Right renal cortex interstitium (tissue), 3 donors: ENCODE data around the gene HCN1. TPM values are rescaled to one million over a fixed set of nuclear protein-coding genes. Genes with fewer than 3 reads are reported as not detected.
"Not testable (repeated sequence)": the region's sequence is repeated elsewhere in the genome, so short reads cannot be mapped to it uniquely, and the experiment has no call there.

Source experiments
- DNase-seq, 3 donors: peaks; one replicate each; pipeline ENCODE4 v3.0.0-alpha.2; 2013; ENCODE audit warnings: low read depth in 3 of 3, low spot score in 2 of 3
- polyA plus RNA-seq, 3 donors: library from polyadenylated mRNA; unstranded; fragments of 120-200 nt; gene quantifications; one replicate each; pipeline ENCODE4 v1.2.1, GENCODE V29; 2013; ENCODE audit not compliant: insufficient read length in 3 of 3

Gene HCN1
- polyA plus RNA-seq, 3 donors: 0.04 TPM; not detected in 2

DNA sequence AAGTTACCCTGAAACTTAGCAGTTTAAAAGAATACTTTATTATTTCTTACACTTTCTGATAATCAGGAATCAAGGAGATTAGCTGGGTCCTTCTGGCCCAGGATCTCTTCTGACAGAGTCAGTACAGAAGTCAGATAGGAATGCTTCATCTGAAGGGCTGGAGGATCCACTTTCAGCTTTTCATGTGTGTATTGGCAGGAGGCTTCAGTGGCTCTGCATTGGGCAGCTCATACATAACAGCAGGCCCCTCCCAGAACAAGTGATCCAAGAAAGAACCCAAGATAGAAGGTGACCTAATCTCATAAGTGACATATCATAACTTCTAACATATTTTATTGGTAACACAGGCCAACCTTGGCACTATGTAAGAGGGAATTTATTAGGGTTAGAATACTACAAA lies 258.4 kb downstream of the HCN1 start:
- no peak for DNase-seq

DNA sequence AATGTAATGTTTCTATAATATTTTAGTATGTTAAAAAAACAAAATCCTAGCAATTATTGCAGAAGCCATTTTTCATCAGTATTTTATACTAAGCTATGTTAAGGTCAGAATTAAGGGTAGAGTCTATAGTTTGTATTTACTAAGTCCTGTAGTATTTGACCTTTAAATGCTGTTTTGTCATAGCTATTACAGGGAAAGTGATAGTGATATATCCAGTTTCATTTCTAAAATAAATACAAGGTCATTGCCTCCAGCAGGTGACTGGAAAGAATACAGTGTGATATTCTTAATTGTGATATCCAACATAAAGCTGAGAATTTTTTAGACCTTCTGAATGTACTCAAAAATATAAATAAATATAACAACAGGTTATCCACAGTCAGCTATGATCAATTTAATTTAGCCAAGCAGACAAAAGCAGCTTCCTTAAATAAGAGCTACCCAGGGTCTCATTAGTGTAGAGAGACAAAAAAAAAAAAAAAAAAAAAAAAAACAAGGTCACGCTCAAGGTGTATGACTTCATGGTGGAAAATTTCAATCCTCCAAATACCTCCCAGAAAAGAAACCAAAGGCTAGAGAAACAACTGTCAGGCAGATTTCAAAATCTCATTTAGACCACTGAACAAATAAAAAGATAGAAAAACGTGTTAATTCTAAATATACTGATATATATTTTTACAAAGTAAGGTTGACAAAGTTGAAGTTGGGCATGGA lies 278.7 kb downstream of the HCN1 start:
- no peak for DNase-seq

DNA sequence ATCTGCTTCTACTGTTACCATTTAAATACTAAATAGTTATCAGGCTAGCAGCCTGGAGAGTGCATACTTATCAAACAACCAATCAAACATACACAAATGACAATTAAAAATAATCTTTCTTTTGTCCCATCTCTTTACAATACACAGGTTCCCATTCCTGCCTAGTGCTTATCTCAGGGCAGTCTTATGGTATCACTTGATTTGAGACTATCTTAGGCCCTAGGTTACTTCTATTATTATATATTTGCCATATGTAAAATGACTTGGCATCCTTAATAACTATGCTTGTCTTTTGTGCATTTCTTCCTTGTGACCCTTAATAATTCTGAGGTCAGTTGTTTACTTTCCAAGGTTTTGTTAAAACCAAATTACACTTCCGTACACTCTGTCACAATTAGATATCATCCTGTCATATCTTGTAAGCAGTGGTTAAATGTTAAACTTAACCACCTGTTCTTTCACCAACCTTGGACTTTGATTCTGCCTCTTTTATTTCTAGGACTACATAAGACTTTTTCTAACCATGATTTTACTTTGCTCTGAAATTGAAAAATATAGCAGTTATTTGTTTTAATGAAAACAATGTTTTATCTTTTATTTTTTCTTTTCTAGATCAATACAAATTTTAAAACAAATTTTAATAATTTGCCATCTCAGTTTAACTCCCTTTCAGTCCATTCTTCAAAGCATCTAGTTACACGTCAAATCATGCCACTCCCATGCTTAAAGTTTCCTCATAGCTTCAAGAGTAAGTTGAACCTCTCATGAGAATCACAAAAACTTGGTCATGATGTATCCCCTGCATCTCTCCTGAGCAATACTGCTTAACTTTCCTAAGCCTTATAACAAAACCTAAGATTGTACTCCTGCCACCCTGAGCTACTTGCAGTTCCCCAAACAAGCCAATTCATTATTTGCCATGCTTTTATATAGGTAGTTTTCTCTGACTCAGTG lies 281.3 kb downstream of the HCN1 start:
- no peak for DNase-seq

DNA sequence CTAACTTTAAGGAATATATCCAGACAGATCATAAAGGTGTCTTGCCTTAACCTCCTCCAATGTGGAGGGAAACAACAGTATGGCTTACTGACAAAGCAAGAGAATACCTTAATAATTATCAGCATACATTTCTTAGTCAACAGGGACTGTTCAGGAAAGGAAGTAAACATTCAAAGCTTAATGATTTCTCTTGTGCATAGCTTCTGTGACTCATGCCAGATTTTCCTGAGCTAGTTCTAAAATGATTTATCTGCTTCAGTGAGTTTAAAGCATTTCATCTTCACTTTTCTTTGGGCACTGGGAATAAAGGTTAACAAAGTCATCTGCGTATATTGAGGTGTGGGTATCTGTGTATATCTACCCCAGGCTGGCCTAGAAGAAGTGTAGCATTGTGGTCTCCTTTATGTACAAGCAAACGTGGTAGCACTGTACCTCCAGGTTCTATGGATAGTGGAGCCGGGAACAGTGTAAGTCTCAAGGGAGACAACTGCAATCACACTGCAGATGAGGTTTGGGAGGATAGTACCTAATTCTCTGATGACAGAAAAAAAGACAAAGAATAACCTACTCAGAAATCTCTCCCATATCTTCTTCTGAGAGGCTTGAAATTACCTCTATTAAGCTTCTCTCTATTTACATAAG lies 284.1 kb downstream of the HCN1 start:
- no peak for DNase-seq

DNA sequence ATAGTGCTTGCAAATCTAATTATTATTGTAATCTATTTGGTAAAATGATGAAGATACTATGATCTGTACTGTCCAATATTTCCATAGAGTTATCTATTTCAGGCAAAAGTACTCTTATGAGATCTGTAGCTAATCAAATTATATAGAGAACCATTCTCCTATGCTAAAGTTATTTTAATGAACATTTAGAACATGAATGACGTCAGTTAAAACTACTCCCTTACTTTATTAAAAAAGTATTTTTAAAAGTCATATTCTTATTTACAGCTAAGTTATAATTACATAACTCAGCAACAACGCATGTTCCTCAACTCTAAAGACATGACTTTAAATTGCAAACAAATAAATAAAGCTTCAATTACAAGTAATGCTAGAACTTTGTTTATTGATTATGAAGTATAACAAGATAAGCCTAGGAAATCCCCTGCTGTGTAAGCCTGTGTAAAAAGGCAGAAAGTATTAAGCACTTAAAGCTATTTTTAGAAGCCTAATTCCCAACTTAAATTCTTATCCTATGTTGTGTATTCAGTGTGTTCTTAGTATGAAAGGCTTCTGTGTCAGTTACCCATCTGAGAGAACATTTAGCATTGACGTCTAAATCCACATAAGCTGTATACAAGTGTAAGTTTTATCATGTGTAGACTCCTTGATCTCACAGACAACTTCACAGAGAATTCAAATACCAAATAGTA lies 285.7 kb downstream of the HCN1 start:
- no peak for DNase-seq

DNA sequence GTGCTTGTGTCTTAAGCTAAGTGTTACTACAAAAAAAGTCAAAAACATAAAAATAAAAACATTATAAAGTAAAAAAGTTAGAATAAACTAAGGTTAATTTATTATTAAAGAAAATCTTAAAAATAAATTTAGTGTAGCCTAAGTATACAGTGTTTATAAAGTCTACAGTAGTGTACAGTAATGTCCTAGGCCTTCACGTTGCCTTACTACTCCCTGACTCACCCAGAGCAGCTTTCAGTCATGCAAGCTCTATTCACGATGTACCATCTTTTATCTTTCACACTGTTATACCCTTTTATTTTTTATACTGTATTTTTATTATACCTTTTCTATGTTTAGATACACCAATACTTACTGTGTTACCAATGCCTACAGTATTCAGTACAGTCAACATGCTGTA lies 288.1 kb downstream of the HCN1 start:
- no peak for DNase-seq

DNA sequence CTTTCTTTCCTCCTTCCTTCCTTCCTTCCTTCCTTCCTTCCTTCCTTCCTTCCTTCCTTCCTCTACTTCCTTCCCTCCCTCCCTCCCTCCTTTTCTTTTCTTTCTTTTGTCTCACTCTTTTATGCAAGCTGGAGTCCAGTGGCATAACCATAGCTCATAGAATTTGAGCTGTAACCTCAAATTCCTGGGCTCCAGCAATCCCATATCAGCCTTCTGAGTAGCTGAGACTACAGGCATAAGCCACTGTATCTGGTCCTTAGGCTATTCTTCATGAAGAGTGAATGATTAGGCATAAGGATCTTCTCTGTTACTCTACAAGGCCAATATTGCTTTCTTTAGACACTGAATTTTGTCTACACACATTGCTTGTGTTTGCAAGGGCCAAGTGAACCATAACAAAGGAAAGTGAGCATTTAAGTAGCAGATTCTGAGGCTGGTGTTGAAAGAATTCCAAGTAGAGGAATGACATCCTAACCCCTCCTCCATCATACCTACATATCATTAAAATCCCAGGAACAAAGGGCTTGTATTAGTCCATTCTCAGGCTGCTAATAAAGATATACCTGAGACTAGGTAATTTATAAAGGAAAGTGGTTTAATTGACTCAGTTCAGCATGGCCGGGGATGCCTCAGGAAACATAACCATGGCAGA lies 293.2 kb downstream of the HCN1 start:
- DNase-seq: no peak

DNA sequence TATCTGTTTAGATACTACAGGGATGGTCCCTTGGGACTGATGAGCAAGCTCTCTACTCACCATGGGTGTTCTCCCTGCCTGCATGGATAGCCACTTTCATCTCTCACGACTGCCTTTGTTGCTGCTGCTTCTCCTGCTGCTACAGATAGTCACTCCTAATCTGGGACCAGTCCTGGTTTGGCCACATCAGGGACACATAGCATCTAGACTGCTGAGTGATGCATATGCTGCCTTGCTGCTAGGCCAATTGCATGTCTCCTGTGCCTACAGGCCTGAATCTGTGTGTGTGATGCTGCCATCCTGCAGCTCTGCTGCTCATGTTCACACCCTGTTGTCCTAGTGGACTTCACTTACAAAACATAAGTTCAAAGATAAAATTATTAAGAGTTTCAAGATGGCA lies 297.1 kb downstream of the HCN1 start:
- no peak for DNase-seq

DNA sequence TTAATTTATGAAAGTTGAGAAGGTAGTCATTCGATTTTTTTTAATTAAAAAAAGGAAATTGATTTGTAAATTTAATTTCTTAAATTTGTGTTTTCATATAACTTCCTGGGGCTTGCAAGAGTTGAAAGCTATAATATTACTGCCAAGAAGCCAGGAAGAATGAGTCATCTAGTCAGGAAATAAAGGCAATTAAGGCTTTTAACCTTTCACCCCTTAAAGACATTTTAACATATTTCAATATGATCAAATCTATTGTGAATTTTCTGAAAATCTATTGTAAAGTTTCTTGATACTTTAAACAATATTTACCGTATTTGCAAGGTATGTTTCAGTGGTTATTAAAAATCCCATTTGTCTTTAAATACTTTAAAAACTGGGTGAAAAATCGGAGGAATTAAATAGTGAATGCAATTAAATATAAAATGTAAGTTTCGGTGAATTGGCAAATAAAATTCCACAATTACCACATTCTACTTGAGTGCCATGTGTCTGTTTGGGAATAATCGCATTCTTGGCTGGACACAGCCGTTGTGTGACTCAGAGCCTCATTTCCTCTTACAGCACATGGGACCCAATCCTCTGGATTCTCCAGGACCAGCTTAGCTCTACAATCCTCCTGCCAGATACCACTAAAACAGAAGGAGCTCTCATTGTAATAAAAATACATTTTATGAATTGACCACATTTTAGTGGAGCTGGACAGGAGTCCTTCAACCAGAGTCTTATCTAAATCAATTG lies 310.7 kb downstream of the HCN1 start:
- no peak for DNase-seq

DNA sequence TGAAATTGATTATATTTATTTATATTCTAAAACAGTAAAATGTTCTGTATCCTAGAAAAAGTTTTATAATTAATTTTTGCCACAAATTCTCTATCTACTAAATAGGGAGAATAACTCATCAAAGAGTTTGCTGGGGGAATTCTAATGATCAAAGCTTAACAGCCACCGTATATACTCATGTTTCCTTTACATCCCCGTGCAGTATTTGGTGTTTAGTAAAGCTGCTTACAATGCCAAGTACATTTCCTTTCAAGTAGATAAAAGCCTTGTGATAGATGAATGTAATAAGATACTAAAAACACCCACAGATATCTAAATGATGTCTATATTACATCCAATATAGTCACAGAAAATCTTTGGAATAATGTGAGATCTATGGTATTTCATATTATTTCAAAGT lies 312.2 kb downstream of the HCN1 start:
- no peak for DNase-seq

DNA sequence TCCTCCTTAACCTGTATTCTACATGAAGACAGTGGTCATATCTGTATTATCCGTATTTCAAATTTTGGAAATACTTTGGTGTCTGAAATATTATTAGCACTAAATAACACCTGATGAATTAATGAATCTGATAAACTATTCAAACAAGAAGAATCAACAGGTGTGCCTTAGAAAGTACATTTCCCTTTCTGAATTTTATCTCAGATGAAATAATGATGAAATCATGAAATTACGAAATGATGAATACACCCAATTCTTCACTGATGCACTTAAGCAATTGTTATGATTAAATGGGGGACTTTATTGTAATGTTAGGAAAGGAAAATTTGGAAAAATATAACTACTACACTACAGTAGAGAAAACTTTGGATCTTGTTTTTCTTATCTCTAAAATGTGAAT lies 313.6 kb downstream of the HCN1 start:
- DNase-seq: no peak

DNA sequence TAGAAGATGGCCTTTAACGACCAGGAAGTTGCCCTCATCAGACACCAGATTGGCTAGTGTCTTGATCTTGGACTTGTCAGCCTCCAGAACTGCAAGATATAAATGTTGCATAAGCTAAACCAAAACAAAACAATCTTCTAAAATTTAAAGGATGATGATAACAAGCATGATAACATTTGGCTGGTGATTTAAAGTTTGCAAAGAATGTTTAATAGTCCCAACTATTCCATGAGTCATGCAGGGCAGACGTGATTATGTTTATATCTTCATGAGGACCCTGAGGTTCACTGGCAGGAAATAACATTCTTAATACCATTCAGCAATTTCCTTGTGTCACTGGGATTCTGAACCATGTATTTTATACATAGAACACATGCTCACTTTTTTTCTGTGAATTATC lies 319.8 kb downstream of the HCN1 start:
- no peak for DNase-seq

DNA sequence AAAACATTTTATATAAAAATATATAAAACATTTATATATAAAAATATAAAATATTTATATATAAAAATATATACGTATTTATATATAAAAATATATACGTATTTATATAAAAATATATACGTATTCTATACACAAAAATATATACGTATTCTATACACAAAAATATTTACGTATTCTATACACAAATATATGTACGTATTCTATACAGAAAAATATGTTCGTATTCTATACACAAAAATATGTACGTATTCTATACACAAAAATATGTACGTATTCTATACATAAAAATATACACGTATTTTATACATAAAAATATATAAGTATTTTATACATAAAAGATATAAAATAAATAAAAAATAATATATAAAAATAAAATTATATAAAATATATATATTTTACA lies 323.6 kb downstream of the HCN1 start:
- DNase-seq: no peak

DNA sequence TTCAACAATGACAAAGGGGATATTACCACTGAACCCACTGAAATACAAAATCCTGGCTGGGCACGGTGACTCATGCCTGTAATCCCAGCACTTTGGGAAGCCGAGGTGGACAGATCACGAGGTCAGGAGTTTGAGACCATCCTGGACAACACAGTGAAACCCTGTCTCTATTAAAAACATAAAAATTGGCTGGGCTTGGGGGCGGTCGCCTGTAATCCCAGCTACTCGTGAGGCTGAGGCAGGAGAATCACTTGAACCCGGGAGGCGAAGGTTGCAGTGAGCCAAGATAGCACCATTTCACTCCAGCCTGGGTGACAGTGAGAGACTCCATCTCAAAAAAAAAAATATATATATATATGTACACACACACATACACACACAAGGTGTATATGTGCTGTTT lies 324.8 kb downstream of the HCN1 start:
- DNase-seq: not testable (repeated sequence)

DNA sequence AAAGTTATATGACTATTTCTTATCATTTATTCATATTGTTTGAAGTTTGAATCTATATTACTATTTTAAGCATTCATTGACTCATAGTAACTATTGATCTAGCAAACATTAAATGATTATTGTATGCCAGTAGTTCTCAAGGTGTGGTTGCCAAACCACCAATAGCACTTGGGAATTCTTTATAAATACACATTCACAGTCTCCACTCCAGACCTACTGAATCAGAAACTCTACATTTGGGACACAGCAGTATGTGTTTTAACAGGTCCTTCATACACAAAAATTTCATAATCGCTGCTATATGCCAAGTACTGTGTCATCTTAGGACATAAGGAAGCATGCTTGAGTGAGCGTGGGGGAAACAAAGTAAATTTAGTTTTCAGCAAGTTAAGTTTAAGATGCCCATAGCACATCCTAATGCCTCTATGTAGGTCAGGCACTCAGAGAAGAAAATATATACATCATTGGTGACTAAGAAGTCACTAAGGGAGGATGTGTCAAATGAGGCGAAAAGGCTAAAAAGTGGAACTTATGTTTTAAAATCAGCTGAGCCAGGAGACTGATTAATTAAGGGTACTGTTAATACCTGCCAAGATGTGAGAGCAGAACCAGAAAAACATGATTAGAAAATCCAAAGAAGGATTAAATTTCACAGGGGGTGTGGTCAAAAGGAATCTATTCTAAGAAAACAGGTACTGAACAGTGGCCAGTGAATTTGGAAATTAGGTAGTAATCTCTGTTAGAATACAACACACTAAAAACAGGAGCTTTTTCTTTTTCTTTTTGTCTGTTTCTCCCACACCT lies 340.8 kb downstream of the HCN1 start:
- no peak for DNase-seq

DNA sequence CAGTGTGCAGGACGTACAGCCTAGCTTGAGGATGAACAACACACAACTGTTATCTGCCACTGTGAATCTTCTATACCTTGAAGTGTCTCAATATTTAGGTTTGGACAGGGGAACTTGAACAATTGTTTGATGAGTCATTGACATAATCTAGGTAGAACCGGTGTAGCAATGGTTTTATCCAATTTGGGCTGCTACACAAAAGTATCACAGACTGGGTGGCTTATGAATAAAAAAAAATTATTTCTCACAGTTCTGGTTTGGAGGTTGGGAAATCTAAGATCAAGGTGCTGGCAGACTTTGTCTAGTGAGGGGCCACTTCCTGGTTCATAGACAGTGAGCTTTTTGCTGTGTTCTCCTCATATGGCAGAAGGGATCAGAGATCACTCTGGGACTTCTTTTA lies 359.7 kb downstream of the HCN1 start:
- DNase-seq: no peak

DNA sequence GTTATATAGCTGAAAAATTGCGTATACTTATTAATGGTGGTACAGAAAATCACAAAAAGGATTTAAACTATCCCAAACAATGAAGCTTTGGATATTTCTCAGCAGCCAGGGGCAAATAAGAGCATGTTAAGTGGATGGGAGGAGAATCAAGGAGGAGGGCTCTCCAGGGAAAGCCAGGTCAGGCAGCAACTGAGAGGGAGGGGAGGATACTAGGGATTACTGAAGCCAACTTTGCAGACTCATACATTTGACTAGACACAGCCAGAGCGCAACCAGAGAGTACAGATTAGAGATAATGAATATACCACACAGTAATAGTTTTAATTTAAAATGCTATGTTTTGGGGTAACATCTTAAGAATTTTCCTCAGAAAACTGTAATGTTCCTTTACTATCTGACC lies 360.2 kb downstream of the HCN1 start:
- no peak for DNase-seq

DNA sequence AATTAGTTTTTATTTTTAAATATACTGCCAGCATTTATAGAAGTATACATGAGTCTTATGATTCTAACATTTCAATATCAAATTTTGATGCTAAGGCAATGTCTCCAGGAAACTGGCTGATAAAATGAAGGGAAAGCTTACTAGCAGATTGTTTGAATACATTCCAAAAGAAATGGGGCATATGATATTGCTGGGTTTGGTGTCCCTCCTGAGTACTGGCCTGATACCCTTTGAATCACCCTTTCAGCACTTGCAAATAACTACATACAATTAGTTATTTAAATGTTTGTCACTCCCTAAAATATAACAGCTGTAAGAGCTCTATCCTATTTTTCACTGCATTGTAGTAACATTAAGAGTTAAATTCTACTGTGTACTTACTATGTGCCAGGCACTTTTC lies 360.8 kb downstream of the HCN1 start:
- DNase-seq: no peak

DNA sequence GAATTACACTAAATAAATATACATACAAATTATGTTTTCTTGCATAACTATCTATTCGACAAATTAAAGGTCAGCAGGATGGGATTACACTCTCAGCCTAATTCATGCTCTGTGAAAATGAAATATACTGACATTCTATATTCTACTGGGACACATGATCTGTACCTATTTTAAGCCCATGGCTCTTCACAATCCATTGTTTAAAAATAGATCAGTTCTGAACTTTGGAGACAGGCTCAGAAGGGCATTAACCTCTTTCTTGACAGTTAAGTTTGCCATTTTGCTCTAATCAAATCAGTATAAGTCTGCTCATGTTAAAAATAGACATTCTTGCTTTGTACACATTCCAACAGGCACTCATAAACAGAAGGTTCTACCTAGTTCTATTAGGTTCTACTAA lies 361.2 kb downstream of the HCN1 start:
- no peak for DNase-seq
